ENCODE measurements around the gene ATG5.

Gene ATG5

DNA sequence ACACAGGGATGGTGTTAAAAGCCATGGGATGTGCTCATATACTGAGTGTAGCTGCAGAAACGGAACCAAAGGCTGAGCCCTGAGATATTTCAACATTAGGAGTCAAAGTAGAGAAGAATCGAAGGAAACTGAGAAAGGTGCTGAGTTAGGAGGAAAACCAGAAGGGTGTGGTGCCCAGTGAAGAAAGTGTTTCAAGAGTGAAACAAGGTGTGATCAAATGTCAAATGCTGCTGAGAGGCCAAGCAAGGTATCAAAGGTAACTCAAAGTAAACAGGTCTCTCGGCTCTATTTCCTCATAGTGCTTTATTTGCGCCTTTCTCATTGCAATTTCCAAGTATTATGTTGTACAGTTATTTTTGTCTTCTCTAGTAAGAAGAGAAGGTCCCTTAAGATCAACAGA lies 145.4 kb downstream of the ATG5 start:
- H3K27ac ChIP-seq (ENCODE audit: low read length): no peak overlapping the region
- no peak overlapping the region for H3K4me3 ChIP-seq (ENCODE audit: low read length)

DNA sequence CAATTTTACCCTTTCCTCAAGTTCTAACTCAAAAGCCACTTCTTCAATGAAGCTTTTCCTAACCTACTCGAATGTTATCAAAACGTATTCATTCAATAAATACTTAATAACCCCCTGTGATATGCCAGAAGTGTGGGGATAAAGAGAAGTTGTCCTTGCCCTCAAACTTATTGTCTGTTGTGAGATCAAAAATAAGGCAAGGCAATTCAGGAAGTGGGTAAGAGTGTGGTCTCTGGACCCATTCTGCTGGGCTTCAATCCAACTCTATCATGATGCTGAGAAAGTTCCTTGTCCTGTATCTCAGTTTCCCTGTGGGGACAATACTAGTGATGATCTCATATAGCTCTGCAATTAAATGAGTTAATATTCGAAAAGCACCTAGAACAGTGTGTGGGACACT lies 146.7 kb downstream of the ATG5 start:
- no peak overlapping the region for H3K4me2 ChIP-seq (ENCODE audit: low read length)

More for the DNA sequence above, 145.4 kb downstream of the ATG5 start:
- H3K36me3 ChIP-seq (replicated peaks; ENCODE audit: low read depth, low read length): no peaks in the 10 kb centered on the region
- H2AFZ ChIP-seq (ENCODE audit: low read depth, low read length): no peak overlapping the region
- H3K9me3 ChIP-seq (ENCODE audit: insufficient read depth, low read length): no peaks in the 10 kb centered on the region
- TF ChIP-seq, protein P1, sequence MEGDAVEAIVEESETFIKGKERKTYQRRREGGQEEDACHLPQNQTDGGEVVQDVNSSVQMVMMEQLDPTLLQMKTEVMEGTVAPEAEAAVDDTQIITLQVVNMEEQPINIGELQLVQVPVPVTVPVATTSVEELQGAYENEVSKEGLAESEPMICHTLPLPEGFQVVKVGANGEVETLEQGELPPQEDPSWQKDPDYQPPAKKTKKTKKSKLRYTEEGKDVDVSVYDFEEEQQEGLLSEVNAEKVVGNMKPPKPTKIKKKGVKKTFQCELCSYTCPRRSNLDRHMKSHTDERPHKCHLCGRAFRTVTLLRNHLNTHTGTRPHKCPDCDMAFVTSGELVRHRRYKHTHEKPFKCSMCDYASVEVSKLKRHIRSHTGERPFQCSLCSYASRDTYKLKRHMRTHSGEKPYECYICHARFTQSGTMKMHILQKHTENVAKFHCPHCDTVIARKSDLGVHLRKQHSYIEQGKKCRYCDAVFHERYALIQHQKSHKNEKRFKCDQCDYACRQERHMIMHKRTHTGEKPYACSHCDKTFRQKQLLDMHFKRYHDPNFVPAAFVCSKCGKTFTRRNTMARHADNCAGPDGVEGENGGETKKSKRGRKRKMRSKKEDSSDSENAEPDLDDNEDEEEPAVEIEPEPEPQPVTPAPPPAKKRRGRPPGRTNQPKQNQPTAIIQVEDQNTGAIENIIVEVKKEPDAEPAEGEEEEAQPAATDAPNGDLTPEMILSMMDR (IDR thresholded peaks at IDR 0.05; ENCODE audit: low read depth, low read length): no peak
- no peak for TF ChIP-seq EZH2phosphoT487 (IDR thresholded peaks at IDR 0.05; ENCODE audit: low read depth)
- H3K4me2 ChIP-seq (ENCODE audit: low read length): no peak overlapping the region
- peaks cover 65% of the 10 kb centered on the region for H3K4me1 ChIP-seq (ENCODE audit: low read length)
- no peaks in the 10 kb centered on the region for H3K27me3 ChIP-seq (ENCODE audit: low read depth, low read length)
- peaks cover 10% of the 10 kb centered on the region for H3K79me2 ChIP-seq (ENCODE audit: low read length)
- H4K20me1 ChIP-seq (ENCODE audit: insufficient read depth, low read length): no peaks in the 10 kb centered on the region
- H3K9ac ChIP-seq (ENCODE audit: low read length): no peak overlapping the region

DNA sequence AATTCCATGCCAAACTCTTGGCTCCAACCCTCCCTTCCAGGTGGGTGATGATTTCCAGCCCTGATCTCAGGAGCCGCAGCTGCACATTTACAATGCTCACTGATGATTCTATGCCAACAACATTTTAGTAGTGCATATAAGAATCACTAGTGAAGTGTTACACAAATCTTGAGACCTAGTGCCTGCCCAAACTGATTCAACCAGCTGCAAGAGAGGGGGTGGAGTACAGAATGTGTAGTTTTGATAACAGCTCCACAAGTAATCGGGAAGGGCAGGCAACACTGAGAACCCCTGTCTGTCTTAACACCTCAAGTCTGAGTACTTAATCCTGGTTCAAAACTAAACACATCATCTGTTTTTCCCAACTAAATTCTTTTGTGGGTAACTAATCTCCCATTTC lies 147.8 kb downstream of the ATG5 start:
- H3K36me3 ChIP-seq (replicated peaks; ENCODE audit: low read depth, low read length): no peaks in the 10 kb centered on the region
- H4K20me1 ChIP-seq (ENCODE audit: insufficient read depth, low read length): no peaks in the 10 kb centered on the region
- H3K27ac ChIP-seq (ENCODE audit: low read length): no peak overlapping the region
- no peaks in the 10 kb centered on the region for H3K9me3 ChIP-seq (ENCODE audit: insufficient read depth, low read length)
- no peak for TF ChIP-seq EZH2phosphoT487 (IDR thresholded peaks at IDR 0.05; ENCODE audit: low read depth)
- TF ChIP-seq, protein P1 (IDR thresholded peaks at IDR 0.05; ENCODE audit: low read depth, low read length): no peak
- no peaks in the 10 kb centered on the region for H3K27me3 ChIP-seq (ENCODE audit: low read depth, low read length)
- peaks cover 45% of the 10 kb centered on the region for H3K4me1 ChIP-seq (ENCODE audit: low read length)
- no peak overlapping the region for H3K9ac ChIP-seq (ENCODE audit: low read length)
- H3K79me2 ChIP-seq (ENCODE audit: low read length): no peaks in the 10 kb centered on the region; the same call in 1 of the 2 replicates
- H3K4me2 ChIP-seq (ENCODE audit: low read length): no peak overlapping the region
- H2AFZ ChIP-seq (ENCODE audit: low read depth, low read length): no peak overlapping the region
- no peak overlapping the region for H3K4me3 ChIP-seq (ENCODE audit: low read length)

More for the DNA sequence above, 146.7 kb downstream of the ATG5 start:
- H3K9me3 ChIP-seq (ENCODE audit: insufficient read depth, low read length): no peaks in the 10 kb centered on the region
- H3K36me3 ChIP-seq (replicated peaks; ENCODE audit: low read depth, low read length): no peaks in the 10 kb centered on the region
- TF ChIP-seq, protein P1 (IDR thresholded peaks at IDR 0.05; ENCODE audit: low read depth, low read length): no peak
- no peak for TF ChIP-seq EZH2phosphoT487 (IDR thresholded peaks at IDR 0.05; ENCODE audit: low read depth)
- no peaks in the 10 kb centered on the region for H4K20me1 ChIP-seq (ENCODE audit: insufficient read depth, low read length)
- H3K27me3 ChIP-seq (ENCODE audit: low read depth, low read length): no peaks in the 10 kb centered on the region
- no peak overlapping the region for H3K9ac ChIP-seq (ENCODE audit: low read length)
- no peak overlapping the region for H2AFZ ChIP-seq (ENCODE audit: low read depth, low read length)
- no peak overlapping the region for H3K4me3 ChIP-seq (ENCODE audit: low read length)
- peaks cover 53% of the 10 kb centered on the region for H3K4me1 ChIP-seq (ENCODE audit: low read length)
- peaks cover 7% of the 10 kb centered on the region for H3K79me2 ChIP-seq (ENCODE audit: low read length)
- no peak overlapping the region for H3K27ac ChIP-seq (ENCODE audit: low read length)

DNA sequence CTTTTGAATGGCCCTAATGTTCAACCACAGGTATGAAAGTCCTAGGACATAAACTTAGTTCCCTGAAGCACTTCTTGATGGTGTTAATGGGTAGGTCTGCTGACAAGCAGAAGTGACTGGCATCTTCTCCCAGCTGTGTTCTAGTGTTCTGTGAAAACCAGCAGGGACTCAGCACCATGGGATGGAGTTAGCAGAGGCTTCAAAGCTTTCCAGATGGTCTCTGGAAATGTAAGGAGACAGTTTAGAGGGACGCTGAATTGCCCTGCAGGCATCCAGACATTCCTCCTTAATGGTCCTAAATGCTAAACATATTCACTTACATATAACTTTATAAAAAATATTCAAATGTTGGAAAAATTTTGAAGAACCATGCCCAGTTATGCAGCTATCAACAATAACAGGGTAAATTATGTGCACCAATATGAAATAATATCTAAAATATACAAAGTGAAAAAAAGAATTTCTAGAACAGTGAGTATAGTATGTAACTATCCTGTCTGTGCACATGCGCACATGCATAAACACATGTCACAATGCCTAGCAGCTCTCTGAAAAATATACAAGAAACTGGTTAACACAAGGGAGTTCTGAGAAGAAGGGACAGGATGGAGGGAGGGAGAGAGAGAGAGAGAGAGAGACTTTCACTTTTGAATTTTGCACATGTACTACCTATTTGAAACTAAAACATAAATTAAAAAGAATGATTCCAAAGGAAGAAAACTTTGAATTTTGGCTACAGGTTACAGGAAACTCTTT lies 152.3 kb downstream of the ATG5 start:
- TF ChIP-seq EZH2phosphoT487 (IDR thresholded peaks at IDR 0.05; ENCODE audit: low read depth): no peak
- TF ChIP-seq, protein P1 (IDR thresholded peaks at IDR 0.05; ENCODE audit: low read depth, low read length): no peak
- no peaks in the 10 kb centered on the region for H3K27me3 ChIP-seq (ENCODE audit: low read depth, low read length)
- H3K9ac ChIP-seq (ENCODE audit: low read length): no peak overlapping the region
- H3K27ac ChIP-seq (ENCODE audit: low read length): no peak overlapping the region
- H3K4me2 ChIP-seq (ENCODE audit: low read length): no peak overlapping the region
- no peak overlapping the region for H2AFZ ChIP-seq (ENCODE audit: low read depth, low read length)
- no peaks in the 10 kb centered on the region for H3K36me3 ChIP-seq (replicated peaks; ENCODE audit: low read depth, low read length)
- H3K79me2 ChIP-seq (ENCODE audit: low read length): peaks cover 8% of the 10 kb centered on the region; the same call in 1 of the 2 replicates
- H3K4me3 ChIP-seq (ENCODE audit: low read length): no peak overlapping the region
- peaks cover 39% of the 10 kb centered on the region for H3K4me1 ChIP-seq (ENCODE audit: low read length)
- no peaks in the 10 kb centered on the region for H3K9me3 ChIP-seq (ENCODE audit: insufficient read depth, low read length)
- H4K20me1 ChIP-seq (ENCODE audit: insufficient read depth, low read length): no peaks in the 10 kb centered on the region
